C4-2B (cell line): Measurements from ENCODE around the gene TULP4.

Experiments used
- CTCF ChIP-seq: fragments of 450-650 bp; conservative IDR thresholded peaks from 2 replicates; pipeline ENCODE4 v1.5.1; 2017; ENCODE audit warnings: mild to moderate bottlenecking
- ZFX ChIP-seq: fragments of 450-650 bp; IDR thresholded peaks from 2 replicates; pipeline ENCODE4 v1.6.1; 2017

DNA sequence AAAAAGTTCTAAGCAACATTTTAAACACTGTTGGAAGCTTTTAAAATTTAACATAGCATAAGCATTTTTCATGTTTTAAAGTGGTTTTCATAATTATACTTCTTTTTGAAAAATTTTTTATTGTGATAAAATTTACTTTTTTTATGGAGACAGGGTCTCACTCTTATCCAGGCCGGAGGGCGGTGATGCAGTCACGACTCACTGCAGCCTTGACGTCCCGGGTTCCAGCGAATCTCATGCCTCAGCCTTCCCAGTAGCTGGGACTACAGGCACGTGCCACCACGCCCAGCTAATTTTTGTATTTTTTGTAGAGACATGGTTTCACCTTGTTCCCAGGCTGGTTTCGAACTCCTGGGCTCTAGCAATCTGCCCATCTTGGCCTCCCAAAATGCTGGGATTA is 46.1 kb upstream of the TULP4 start:
- no peak for TF ChIP-seq CTCF
- no peak for TF ChIP-seq ZFX
